OCI-LY3 (cell line): ENCODE measurements around the gene LRRFIP2.

Source experiments
- H2AFZ ChIP-seq: fragments of 200-600, 300-600 bp; shearing (Covaris generic); 2 replicates; pipeline ENCODE4 v1.6.0; 2014; ENCODE audit warnings: antibody characterized with exemption, low read depth, low read length
- H3K27ac ChIP-seq: fragments of 200-600, 300-600 bp; sonication (generic); 2 replicates; pipeline ENCODE4 v1.5.1; 2014; ENCODE audit warnings: mild to moderate bottlenecking, low read length, moderate library complexity, mixed read lengths
- H3K27me3 ChIP-seq: fragments of 200-600, 300-600 bp; sonication (generic); 2 replicates; pipeline ENCODE4 v1.6.1; 2014; ENCODE audit warnings: low read depth, low read length, mixed read lengths
- H3K36me3 ChIP-seq: fragments of 200-600, 300-600 bp; sonication (generic); replicated peaks from 2 replicates; pipeline ENCODE3; 2014; ENCODE audit warnings: low read depth, low read length, mixed read lengths
- H3K4me1 ChIP-seq: fragments of 300-600, 200-600 bp; sonication (generic); 2 replicates; pipeline ENCODE4 v1.6.1; 2014; ENCODE audit warnings: low read length, mixed read lengths
- H3K4me2 ChIP-seq: fragments of 200-600, 300-600 bp; sonication (generic); 2 replicates; pipeline ENCODE4 v1.6.1; 2014; ENCODE audit warnings: low read length, mixed read lengths
- H3K4me3 ChIP-seq: fragments of 300-600, 200-600 bp; sonication (generic); 2 replicates; pipeline ENCODE4 v1.5.1; 2014; ENCODE audit warnings: antibody characterized with exemption, mild to moderate bottlenecking, low read length, moderate library complexity
- H3K79me2 ChIP-seq: fragments of 300-600, 200-600 bp; shearing (Covaris generic); 2 replicates; pipeline ENCODE4 v1.6.1; 2014; ENCODE audit warnings: mild to moderate bottlenecking, low read length, mixed read lengths
- H3K9ac ChIP-seq: fragments of 300-600, 200-600 bp; shearing (Covaris generic); 2 replicates; pipeline ENCODE4 v1.6.0; 2014; ENCODE audit warnings: mild to moderate bottlenecking, low read length, moderate library complexity
- H3K9me3 ChIP-seq: fragments of 200-600, 300-600 bp; shearing (Covaris generic); 2 replicates; pipeline ENCODE4 v1.6.1; 2014; ENCODE audit warnings: low read length, mixed read lengths; ENCODE audit not compliant: insufficient read depth
- H4K20me1 ChIP-seq: fragments of 200-600, 300-600 bp; sonication (generic); 2 replicates; pipeline ENCODE4 v1.6.1; 2016; ENCODE audit warnings: low read length, mixed read lengths; ENCODE audit not compliant: insufficient read depth
- EZH2phosphoT487 ChIP-seq: fragments of 200-600 bp; shearing (Covaris generic); IDR thresholded peaks from 2 replicates; pipeline ENCODE4 v1.6.1; 2018; ENCODE audit warnings: antibody characterized with exemption, mixed run types, low read depth
- TF ChIP-seq, protein P1 (sequence below): fragments of 200-600, 300-600 bp; sonication (generic); IDR thresholded peaks from 2 replicates; pipeline ENCODE4 v1.5.1; 2014; ENCODE audit warnings: antibody characterized with exemption, low read length, low read depth

Gene LRRFIP2

DNA sequence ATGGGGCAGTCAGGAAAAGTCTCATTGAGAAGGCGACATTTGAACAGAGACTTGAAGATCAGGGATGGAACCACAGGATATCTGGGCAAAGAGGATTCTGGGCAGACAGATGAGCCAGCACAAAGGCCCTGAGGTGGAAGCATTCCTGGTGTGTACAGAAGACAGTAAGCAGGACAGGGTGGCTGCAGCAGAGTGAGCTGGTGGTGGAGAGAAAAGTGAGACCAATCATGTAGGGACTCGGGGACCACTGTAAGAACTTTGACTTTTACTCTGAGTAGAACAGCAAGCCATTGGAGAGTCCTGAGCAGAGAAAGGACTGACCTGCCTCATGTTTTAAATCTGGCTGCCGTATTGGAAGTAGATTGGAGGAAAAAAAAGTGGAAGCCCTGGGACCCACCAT is 29.9 kb upstream of the LRRFIP2 start:
- no peak for TF ChIP-seq EZH2phosphoT487
- TF ChIP-seq, protein P1, sequence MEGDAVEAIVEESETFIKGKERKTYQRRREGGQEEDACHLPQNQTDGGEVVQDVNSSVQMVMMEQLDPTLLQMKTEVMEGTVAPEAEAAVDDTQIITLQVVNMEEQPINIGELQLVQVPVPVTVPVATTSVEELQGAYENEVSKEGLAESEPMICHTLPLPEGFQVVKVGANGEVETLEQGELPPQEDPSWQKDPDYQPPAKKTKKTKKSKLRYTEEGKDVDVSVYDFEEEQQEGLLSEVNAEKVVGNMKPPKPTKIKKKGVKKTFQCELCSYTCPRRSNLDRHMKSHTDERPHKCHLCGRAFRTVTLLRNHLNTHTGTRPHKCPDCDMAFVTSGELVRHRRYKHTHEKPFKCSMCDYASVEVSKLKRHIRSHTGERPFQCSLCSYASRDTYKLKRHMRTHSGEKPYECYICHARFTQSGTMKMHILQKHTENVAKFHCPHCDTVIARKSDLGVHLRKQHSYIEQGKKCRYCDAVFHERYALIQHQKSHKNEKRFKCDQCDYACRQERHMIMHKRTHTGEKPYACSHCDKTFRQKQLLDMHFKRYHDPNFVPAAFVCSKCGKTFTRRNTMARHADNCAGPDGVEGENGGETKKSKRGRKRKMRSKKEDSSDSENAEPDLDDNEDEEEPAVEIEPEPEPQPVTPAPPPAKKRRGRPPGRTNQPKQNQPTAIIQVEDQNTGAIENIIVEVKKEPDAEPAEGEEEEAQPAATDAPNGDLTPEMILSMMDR = no peak
- Histone ChIP-seq H3K4me3 (no peak overlapping the region), H3K79me2 (no peaks in the 10 kb centered on the region), H3K9me3 (no peaks in the 10 kb centered on the region), H3K36me3 (no peaks in the 10 kb centered on the region), H2AFZ (no peak overlapping the region), H3K27ac (no peak overlapping the region), H3K27me3 (peaks cover 16% of the 10 kb centered on the region), H3K4me2 (no peak overlapping the region), H3K4me1 (no peaks in the 10 kb centered on the region), H4K20me1 (no peaks in the 10 kb centered on the region), H3K9ac (no peak overlapping the region)

DNA sequence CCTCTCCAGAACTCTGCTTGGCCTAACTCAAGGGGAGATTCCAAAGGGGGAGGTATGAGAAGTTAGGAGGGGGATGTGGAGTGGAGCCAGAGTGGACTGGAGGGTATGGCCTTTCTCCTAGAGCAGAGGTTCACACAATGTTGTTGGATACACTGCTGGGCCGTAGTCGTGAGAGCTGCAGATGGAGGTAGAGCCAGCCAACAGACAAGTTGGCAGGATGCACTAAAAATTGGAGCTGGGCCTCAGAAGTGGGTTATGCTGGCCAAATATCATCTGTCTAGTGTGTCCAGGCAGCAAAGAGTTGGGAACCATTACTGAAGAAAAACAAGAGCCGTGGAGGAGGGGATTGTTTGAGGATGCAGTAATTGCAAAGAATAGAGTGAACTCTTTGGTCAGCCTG is 27.7 kb upstream of the LRRFIP2 start:
- no peak overlapping the region for H3K4me3 ChIP-seq
- no peaks in the 10 kb centered on the region for H3K4me1 ChIP-seq
- no peaks in the 10 kb centered on the region for H3K36me3 ChIP-seq
- H2AFZ ChIP-seq = no peak overlapping the region
- no peak overlapping the region for H3K9ac ChIP-seq
- H3K27ac ChIP-seq = no peak overlapping the region
- no peak for TF ChIP-seq EZH2phosphoT487
- H3K4me2 ChIP-seq = no peak overlapping the region
- H3K27me3 ChIP-seq = peaks cover 16% of the 10 kb centered on the region
- H3K9me3 ChIP-seq = no peaks in the 10 kb centered on the region
- no peaks in the 10 kb centered on the region for H4K20me1 ChIP-seq
- no peaks in the 10 kb centered on the region for H3K79me2 ChIP-seq

DNA sequence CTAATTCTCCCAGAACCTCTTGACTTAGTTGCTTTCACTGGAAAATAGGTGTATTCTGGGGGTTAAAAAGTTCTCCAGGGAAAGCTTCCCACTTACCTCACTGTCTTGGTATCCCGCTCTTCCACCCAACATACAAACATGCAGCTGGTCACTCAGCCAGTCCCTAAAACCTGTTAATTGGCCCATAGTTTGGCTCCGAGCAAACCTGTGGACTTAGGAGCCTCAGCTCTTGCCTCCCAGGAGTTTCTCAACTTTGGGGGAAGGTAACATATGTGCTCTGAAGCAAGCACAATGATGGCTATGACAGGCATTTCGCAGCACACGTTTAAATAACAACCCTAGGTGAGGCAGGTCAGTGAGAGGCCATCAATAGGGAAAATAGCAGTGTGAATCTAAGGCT is 25.8 kb upstream of the LRRFIP2 start:
- Histone ChIP-seq H4K20me1 (no peaks in the 10 kb centered on the region), H3K9ac (no peak overlapping the region), H3K27me3 (peaks cover 16% of the 10 kb centered on the region), H2AFZ (no peak overlapping the region), H3K4me1 (no peaks in the 10 kb centered on the region), H3K79me2 (no peaks in the 10 kb centered on the region), H3K4me3 (no peak overlapping the region), H3K4me2 (no peak overlapping the region), H3K27ac (no peak overlapping the region), H3K36me3 (no peaks in the 10 kb centered on the region), H3K9me3 (no peaks in the 10 kb centered on the region)
- TF ChIP-seq, protein P1 = no peak
- TF ChIP-seq EZH2phosphoT487 = no peak

DNA sequence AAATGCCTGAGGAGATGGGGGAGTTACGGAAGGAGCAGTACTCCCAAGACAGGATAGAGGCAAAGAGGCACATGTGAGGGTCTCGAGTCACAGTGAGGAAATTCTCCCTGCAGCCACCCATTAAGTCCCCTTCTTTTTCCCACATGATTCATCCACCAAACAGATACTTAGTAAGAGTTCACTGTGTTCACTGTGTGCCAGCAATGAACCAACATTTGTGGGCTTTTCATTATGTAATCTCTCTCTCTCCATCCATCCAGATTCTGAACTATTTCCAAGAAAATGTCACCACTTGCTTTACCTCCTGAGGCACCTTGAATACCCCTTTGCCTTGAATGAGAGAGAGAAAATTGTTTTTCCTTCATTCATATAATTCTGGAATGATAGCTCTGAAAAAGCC is 24.6 kb upstream of the LRRFIP2 start:
- no peaks in the 10 kb centered on the region for H3K36me3 ChIP-seq
- H3K9me3 ChIP-seq = no peaks in the 10 kb centered on the region
- H3K79me2 ChIP-seq = no peaks in the 10 kb centered on the region
- H4K20me1 ChIP-seq = no peaks in the 10 kb centered on the region
- H3K4me1 ChIP-seq = no peaks in the 10 kb centered on the region
- no peak overlapping the region for H3K27ac ChIP-seq
- no peak overlapping the region for H3K9ac ChIP-seq
- no peak overlapping the region for H3K4me2 ChIP-seq
- TF ChIP-seq, protein P1 = no peak
- no peak for TF ChIP-seq EZH2phosphoT487
- no peak overlapping the region for H2AFZ ChIP-seq
- H3K4me3 ChIP-seq = no peak overlapping the region
- H3K27me3 ChIP-seq = peaks cover 5% of the 10 kb centered on the region

DNA sequence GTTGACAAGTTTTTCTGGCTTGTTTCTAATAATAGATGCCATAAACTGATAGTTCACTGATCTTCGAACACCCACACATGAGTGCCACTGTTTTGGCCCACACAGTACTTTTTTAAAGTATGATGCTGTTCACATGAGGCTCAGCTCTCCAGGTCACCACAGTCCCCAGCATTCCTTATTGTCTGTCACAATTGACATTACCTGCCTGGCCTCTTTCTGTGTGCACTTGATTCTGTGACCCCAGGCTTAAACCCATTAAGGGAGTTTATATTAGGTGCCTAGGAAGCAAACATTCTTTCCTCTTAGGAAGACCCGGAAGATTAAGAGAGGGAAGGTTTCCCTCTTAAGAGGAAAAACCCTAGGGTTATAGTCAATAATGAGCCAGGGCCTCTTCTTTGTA is 24.2 kb upstream of the LRRFIP2 start:
- H3K9me3 ChIP-seq = no peaks in the 10 kb centered on the region
- H3K27ac ChIP-seq = no peak overlapping the region
- no peaks in the 10 kb centered on the region for H3K79me2 ChIP-seq
- H3K4me3 ChIP-seq = no peak overlapping the region
- no peaks in the 10 kb centered on the region for H4K20me1 ChIP-seq
- TF ChIP-seq, protein P1 = no peak
- no peak for TF ChIP-seq EZH2phosphoT487
- no peaks in the 10 kb centered on the region for H3K4me1 ChIP-seq
- peaks cover under 1% of the 10 kb centered on the region; the same call in 1 of the 2 replicates for H3K27me3 ChIP-seq
- H2AFZ ChIP-seq = no peak overlapping the region
- no peak overlapping the region for H3K4me2 ChIP-seq
- H3K9ac ChIP-seq = no peak overlapping the region
- H3K36me3 ChIP-seq = no peaks in the 10 kb centered on the region
